Activated T-helper 9 cell treated with anti-CD3 and anti-CD28 coated beads, Interleukin-2, amount 50 U/mL, for 16 hours (primary cell): Measurements from ENCODE around the gene TMPRSS11D.

Experiments
- DNase-seq: peaks from one replicate; pipeline ENCODE4 v3.0.0-alpha.2; 2020; ENCODE audit warnings: low read depth

Gene TMPRSS11D

DNA sequence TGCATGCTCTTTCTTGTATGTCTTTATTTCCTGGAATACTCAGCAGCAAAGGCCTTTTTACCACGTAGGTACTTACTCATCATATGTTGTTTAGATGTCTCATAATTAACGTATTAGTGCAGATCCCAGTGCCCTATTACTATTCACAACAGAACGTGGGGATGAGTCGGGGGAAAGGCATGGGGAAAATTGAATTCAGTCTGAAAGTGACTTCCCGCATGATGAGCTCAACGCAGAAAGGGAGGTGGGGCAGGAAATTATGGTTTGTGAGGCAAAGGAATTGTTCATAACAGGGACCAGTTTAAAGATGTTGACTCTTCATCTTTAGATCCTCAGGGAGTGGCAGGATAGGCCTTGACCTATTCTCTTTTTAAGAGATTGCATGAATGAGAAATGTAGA lies 2.0 kb upstream of the TMPRSS11D start:
- no peak for DNase-seq

DNA sequence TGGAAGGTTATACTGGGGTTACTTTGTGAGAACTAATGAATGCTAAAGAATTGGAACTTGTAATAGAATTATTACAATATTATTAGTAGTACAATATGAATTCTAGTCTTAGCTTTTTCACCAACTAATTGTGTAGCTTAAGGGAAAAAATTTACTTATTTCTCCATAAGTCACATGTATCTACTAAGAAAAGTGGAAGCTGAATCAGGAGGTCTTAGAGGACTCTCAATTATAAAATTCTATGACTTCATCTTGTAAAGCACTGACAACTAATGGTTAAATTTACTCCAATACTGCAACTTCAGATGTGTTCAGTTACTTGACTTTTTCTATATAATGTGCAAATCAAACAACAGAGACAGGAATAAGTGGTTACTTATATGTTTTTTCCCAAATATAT lies 899 bp upstream of the TMPRSS11D start:
- DNase-seq: no peak

DNA sequence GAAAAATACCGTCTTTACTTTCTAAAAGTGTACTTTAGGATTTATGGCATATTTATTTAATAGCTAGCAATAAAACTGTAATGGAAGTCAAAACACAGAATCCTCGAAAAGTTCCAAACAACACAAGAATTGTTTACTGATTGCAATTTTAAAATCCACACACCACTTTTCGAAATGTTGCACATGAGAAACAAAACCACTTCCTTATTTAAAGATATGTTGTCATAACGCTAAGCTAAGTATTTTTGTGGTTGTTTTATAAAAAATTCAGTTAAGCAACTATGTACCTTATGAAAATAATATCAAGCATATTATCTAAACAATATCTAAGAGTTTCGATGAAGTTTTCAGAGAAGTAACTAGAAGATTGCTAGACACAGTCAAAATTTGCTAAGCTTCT lies 344 bp downstream of the TMPRSS11D start:
- DNase-seq: no peak

DNA sequence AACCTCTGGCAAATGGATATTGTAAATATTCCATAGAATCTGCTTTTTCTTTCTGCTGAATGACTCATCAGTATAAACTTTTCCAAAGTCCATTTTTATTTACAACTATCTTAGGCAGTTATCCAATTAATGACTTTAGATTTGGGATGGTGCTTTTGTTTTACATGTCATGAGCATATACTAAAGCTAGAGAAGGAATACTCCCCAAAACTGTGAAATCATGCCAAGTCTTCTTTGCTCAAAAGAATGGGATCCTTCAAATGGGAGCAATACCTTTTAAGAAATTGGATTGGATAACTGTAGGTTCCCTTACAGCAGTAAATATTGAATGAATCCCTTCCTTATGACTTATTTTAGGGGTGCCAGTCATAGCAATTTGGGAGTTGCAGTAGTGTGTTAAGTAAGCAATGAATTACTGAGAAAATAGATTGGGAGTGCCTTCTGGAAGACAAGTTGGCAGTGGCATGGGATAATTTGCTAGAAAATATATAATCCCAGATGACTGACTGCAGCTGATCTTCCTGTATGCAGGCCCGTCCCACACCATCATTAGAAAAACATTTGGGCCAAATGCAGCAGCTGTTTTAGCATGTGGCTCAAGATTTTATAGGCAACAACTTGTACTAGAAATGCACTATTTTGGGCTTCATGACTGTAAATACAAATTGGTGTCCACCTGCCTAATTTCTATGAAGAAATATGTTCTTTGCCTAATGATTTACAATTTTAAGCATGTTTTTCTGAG lies 2.8 kb downstream of the TMPRSS11D start:
- DNase-seq: no peak

DNA sequence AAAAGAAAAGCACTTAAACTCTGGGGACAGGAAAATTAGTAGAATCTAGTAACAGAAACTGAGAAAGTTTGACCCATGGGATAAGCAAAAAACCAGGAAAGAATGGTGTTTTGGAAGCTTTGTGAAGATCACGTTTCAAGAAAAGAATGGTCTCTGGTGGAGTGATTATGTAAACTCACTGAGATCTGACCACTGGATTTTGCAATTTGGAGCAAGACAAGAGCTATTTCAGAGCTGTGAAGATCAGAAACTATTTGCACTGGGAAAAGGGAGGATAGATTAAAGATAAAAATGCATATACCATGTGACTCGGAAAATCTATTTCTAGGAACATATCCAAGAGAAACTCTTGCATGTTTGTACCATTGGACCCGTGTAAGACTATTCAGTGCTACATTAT lies 4.3 kb downstream of the TMPRSS11D start:
- no peak for DNase-seq

DNA sequence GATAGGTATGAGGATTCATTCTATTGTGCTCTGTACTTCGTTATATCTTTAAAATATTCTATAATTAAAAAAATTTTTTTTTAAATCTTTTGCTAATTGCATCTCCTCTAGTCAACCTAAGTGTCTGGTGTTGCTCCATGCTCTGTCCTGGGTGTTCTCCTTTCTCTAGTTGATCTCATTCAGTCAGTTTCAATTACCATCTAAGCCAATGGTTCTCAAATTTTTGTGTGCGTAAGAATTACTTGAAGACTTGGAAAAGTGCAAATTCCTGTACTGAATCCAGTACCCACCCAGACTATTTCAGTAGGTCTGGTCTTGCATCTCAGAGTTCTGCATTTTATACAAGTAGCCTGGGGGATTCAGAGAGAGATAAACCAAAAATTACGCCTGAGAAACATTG lies 6.7 kb downstream of the TMPRSS11D start:
- no peak for DNase-seq

DNA sequence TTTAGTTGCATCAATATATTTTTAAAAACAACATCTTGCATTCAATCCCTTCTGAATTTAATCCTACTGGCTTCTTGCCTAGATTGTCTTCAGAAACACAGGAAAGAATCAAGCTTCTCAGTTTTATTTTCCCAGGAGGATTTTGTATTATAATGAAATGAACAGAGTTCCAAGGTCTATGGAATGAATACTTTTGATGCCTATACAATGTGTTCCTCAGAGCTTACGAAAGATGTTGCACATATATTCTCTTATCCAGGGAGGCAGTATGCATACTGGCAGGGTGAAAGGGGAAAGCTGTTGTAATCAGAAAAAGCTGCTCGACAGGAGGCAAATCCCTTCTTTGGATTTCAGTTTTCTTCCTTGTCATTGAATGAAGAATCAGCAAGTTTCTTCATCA lies 8.8 kb downstream of the TMPRSS11D start:
- DNase-seq: no peak

DNA sequence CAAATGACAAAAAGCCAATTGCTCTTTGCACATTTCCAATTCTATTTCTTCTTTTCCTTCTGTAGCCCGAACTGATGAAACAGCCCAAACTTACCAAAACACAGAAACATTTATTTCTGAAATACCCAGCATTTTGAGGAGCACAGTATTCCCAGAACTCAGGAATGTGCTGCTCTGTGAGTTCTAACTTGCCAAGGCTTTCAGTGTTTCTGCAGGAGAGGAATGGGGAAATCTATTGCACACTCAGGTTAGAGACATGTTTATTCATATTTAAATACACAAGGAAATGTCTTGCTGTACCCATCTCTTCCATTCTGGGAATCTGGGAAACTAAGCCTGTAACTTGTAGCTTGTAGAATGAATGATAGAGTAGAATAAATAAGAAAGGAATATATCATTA lies 10.7 kb downstream of the TMPRSS11D start:
- DNase-seq: no peak

DNA sequence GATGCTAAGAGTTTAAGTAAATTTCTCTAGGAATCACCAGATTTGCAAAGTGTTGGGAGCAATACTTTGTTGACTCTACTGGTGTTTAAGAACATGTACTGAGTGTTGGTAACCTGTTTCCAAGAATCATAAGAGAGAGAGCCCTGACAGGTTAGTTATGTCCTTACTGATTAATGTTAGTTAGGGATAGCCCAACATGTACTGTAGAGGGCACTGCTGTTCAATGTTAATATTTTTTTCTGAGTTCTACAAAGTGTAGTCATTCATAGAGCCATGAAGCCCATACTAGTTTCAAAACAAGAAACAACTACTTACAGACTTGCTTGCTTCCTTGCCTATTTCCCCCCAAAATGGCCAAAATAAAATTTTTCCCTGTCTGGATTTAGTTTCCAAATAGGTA lies 11.9 kb downstream of the TMPRSS11D start:
- DNase-seq: no peak

DNA sequence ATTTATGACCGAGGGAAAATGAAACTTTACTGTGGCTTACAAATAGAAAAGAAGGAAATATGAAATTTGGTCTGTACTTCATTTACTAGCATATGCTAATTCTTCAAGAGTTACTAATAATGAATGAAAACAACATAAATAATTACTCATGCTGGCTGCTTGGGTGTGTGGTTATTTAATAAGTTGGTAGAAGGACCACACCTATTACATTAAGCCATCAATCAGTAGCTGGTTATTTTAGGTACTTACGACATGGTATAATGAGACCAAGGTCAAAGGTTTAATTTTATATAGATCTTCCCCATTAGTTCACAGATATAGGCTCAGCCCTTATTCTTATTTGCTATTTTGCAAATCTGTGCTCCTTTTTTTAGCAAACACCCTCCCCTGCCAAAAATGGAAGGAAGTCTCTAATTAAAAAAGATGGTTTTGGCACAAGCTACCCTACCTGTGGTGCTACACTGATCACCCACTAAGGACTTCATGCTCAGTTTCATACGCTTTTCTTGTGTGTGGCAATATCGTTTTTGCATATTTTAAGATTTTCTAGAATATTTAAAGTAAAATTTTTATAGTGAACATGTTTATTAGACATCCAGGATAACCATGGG lies 14.1 kb downstream of the TMPRSS11D start:
- no peak for DNase-seq

DNA sequence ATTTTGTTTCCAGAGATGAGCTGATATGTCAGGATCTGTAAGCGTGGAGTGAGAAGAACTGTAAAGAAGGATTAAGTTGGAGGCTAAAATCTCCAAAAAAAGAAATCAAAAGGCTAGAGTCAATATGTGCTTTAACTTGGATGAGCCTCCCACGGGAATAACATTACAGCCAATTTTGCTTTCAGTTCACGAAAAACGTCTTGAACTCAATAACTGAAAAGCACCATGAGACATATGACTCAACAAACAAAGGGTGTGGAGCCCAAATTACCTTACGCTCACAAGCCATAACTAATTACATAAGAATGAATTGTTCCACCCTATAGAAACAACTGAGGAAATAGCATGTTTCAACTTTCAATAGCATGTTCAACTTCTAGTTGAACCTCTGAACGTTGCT lies 22.3 kb downstream of the TMPRSS11D start:
- DNase-seq: no peak

DNA sequence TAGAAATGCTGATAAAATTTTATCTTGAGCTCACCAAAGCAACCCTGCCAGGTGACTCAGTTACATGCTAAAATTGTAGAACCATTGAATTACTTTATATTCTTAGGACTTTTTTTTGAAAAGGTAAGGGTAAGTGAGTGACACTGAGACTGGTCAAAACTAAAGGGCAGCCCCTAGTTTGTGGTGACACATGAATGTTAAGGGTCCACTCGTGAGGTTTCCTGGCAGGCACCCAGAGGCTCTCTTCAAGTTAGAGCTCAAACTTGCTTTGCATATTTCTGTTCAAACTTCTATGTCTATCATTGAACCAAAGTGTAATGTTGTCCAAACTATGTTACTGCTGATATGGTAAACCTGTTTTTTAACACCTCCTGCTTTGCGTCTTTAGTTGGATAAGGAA lies 30.5 kb downstream of the TMPRSS11D start:
- DNase-seq: no peak

DNA sequence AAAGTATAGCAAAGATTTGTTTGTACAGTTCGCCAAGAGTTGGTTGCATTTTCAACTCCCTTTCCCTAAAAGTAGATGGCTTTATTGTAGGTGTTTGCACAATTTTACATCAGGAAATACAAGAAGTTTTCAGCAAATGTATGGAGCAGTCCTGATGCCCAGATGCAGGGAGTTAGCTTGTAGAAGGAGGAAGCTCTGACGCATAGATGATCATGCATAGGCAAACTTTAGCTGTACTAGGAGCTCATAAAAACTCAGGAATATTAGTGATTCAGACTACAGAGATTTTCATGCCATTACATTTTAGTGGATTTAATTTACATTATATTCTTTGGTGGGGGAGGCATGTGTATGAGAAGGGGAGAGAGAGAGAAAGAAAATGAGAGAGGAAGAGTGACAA lies 62.9 kb downstream of the TMPRSS11D start:
- DNase-seq: no peak

DNA sequence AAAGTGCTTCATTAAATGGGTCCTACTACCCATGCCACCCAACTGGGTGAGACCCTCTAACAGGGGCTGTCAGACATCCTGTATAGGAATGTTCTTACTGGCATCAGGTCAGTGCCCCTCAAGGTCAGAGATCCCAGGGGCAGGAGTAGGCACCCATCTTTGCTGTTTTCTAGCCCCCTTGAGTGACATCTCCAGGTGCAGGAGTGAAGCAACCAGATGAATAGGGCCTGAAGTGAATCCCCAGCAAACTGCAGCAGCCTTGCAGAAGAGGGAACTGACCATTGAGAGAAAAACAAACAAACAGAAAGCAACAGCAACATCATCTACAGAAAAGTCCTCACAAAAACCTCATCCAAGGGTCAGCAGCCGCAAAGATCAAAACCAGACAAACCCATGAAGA lies 73.8 kb downstream of the TMPRSS11D start:
- no peak for DNase-seq

DNA sequence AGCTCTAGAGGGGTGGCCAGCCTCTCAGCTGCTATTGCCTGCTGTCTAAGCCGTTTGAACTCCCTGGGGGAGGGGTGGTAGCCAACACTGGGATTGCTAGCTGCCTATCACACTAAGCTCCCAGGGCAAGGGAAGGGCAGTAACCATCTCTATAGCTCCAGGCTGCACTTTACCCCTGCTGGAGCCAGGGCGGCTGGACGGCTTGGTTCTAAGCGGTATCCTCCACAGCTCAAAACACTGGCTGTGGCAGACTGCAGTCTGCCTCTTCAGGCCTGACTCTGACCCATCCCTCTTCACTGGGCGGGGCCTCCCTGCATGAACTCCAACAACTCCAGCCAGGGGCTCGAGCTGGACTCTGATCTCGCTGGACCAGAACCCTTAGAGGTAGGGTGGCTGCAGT lies 74.3 kb downstream of the TMPRSS11D start:
- DNase-seq: no peak

DNA sequence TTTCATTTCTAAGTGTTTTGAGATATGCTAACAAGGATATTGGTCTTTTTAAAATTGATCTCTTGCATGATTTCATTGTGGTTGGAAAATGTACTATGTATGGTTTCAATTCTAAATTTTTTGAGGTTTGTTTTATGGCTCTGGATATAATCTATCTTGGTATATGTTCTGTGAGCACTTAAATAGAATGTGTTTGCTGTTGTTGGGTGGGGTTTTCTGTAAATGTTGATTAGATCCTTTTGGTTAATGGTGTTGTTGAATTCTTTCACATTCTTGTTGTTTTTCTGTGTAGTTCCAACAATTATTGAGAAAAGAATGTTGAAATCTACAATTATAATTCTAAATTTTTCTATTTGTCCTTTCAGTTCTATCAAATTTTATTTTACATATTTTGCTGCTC lies 87.0 kb downstream of the TMPRSS11D start:
- DNase-seq: no peak

DNA sequence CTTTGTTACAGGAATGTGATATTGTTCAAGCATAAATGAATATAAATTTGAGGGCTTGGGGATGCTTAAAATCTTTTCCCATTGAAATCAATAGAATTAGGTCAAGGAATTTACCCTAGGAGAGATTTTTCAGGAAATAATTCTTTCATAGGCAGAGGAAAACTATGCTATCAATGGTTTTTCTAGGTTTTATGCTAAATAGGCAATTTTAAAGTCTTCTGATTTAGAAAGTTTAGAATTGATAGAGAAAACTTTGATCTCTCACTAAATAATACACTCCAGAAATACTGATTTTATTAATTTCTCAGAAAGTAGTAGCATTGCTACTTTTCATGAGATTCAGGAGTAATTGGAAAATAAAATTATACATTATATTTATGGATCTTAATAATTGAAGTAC lies 93.1 kb downstream of the TMPRSS11D start:
- DNase-seq: no peak

DNA sequence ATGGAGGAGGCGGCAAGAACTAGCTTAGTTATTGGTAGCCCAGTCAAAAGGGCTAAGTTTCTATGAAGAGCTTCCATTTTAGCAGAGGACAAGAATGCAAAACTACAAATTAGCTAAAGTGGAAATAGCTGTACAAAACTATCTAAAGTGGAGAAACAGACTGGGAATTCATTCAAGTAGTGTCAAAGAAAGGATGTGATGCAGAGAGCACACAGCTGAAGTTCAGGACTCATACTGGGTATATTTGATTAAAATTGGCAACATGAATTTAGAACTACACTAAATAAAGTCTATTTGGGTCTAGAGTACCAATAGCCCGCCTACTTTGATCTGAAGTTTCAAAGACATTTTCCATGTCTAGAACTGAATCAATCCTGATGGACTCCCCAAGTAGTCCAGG lies 96.5 kb downstream of the TMPRSS11D start:
- DNase-seq: no peak

DNA sequence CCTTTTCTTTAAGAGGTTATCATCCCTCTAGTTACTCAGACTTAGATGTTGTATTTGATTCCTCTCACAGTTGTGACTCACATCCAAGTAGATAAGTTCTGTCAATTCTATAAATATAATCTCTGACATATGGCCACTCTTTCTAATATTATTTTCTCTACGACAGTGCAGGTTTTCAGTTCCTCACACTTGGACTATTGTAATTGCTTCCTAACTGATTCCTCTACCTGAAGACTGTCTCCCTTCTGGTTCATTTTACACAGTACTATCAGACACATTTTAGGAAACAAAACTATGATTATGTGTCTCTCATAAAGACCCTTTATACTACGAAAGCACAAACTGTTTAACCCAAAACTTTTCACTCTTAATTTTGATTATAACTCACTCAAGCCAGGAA lies 98.3 kb downstream of the TMPRSS11D start:
- DNase-seq: no peak

DNA sequence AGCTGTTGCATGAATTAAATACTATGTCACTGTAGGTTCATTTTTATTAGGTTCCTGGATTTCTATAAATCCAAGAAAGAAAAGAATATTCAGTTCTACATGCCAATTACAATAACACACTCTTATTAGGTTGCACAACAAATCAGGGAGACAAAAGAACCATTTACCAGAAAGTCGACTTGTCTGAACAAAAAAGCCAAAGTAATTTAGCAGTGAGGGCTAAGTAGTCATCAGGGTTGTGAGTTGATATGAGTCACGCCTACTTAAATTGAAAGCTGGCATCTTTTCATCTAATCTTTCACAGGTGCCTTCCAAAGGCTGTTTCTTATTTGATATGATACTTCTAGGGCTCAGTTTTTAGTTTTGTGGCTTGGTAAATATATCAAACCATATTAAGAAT lies 104.2 kb downstream of the TMPRSS11D start:
- no peak for DNase-seq

DNA sequence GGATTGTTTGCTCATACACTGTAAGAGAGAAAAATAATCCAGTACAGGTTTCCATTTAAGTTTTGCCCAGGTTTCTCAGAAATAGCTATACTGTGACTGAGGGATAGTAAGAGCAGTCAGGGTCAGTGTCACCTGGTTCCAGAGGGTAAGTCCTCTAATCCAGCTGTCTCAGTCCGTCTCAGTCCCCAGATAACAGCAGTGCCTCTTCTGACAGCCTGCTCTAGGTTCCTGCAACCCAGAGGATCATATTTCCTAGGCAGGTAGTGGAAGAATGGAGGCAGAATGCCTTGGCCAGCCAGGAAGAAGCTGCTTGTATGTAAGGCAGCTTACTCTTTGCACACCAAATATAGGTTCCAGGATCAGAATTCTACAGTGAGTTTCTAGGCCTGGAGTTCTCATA lies 107.1 kb downstream of the TMPRSS11D start:
- no peak for DNase-seq
